GM10266 (cell line): ENCODE measurements around the gene SLC7A5.
A peak's percentile ranks its signal among the peaks of the same experiment; 100 is the strongest.

Source experiments
- DNase-seq: peaks from one replicate; pipeline ENCODE4 v3.0.0; 2012; ENCODE audit errors: extremely low spot score
- TF ChIP-seq, protein P1 (sequence below): IDR thresholded peaks from 2 replicates; pipeline ENCODE4 v1.5.1; 2012; ENCODE audit warnings: mild to moderate bottlenecking, low read depth; ENCODE audit not compliant: control insufficient read depth, insufficient read depth; ENCODE audit errors: missing control alignments

Gene SLC7A5

DNA sequence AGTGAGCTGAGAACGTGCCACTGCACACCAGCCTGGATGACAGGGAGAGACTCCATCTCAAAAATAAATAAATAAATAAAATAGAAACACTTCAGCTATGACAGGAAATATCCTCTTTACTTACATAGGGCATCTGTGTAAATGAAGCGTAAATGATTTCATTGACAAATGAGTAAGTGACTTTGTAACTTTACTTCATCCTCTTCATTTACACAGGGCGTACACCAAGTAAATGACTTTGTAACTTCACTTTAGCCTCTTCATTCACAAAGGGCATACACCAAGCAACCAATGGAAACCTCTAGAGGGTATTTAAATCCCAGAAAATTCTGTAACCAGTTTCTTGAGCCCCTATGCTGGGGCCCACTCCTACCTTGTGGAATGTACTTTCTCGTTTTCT is 87.3 kb downstream of the SLC7A5 start:
- no peak for DNase-seq
- TF ChIP-seq, protein P1, sequence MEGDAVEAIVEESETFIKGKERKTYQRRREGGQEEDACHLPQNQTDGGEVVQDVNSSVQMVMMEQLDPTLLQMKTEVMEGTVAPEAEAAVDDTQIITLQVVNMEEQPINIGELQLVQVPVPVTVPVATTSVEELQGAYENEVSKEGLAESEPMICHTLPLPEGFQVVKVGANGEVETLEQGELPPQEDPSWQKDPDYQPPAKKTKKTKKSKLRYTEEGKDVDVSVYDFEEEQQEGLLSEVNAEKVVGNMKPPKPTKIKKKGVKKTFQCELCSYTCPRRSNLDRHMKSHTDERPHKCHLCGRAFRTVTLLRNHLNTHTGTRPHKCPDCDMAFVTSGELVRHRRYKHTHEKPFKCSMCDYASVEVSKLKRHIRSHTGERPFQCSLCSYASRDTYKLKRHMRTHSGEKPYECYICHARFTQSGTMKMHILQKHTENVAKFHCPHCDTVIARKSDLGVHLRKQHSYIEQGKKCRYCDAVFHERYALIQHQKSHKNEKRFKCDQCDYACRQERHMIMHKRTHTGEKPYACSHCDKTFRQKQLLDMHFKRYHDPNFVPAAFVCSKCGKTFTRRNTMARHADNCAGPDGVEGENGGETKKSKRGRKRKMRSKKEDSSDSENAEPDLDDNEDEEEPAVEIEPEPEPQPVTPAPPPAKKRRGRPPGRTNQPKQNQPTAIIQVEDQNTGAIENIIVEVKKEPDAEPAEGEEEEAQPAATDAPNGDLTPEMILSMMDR: no peak

DNA sequence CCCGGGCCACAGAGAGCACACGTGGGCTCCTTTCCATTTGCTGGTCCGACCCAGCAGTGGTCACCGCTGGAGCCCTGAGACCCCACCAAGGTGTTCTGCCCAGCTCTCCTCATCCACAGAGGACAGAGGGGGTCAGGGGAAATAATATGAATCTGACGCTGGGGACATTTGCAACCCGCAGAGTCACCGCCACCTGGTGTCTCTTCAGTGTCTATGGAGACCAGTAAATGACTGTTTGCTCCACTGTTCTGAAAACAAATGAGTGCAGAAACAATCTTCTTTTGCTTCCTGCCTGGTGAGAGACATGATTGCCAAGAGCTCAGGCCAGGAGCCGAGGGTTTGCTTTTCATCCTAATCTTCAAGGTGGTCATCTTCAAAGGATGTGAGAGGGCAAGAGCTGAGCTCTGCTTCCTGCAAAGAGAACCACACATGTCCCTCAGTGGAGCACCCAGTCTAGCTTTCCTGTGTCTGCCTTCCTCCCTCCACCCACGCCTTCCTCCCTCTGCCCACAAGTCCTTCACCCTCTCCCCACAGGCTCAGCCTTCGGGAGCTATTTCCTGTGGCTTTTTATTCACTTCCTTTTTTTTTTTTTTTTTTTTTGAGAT is 88.8 kb downstream of the SLC7A5 start:
- TF ChIP-seq, protein P1: no peak
- peak; percentile 51 for DNase-seq
